HG03469 (cell line): ENCODE data around the gene CDK1.

Source experiments
- ATAC-seq: cut with Tn5 transposase; IDR thresholded peaks from one replicate; pipeline ENCODE4 v1.9.1; 2021; ENCODE audit warnings: mild to moderate bottlenecking, moderate library complexity, moderate number of reproducible peaks; ENCODE audit not compliant: unreplicated experiment

CDK1 gene

GRCh38 chr10:60778214-60778970 is at the start of gene CDK1:
Gene CDK1, plus strand, starts transcription at chr10:60778478. Its CDS starts 1,688 bp downstream, at chr10:60780166.
- ATAC-seq = peak; percentile 97

GRCh38 chr10:60729106-60729505 is 49.2 kb upstream of the CDK1 start:
- no peak for ATAC-seq

- ATAC-seq = peak; percentile 86
Measured at GRCh38 chr10:60731134-60731885, 47.0 kb upstream of the CDK1 start.

GRCh38 chr10:60732198-60732806 is 46.0 kb upstream of the CDK1 start:
- no peak for ATAC-seq

- peak; percentile 31 for ATAC-seq
Measured at GRCh38 chr10:60732807-60733516, 45.3 kb upstream of the CDK1 start.

GRCh38 chr10:60733517-60733822 is 44.8 kb upstream of the CDK1 start:
- ATAC-seq = no peak

- no peak for ATAC-seq
Measured at GRCh38 chr10:60733826-60734225, 44.5 kb upstream of the CDK1 start.

- ATAC-seq = no peak
Measured at GRCh38 chr10:60734226-60734625, 44.1 kb upstream of the CDK1 start.

GRCh38 chr10:60735244-60735643 is 43.0 kb upstream of the CDK1 start:
- ATAC-seq = no peak

- ATAC-seq = no peak
Measured at GRCh38 chr10:60737242-60737641, 41.0 kb upstream of the CDK1 start.

GRCh38 chr10:60739558-60739957 is 38.7 kb upstream of the CDK1 start:
- no peak for ATAC-seq

- no peak for ATAC-seq
Measured at GRCh38 chr10:60742512-60742911, 35.8 kb upstream of the CDK1 start.

- ATAC-seq = no peak
Measured at GRCh38 chr10:60747817-60748469, 30.3 kb upstream of the CDK1 start.

GRCh38 chr10:60753152-60753551 is 25.1 kb upstream of the CDK1 start:
- ATAC-seq = no peak

- ATAC-seq = no peak
Measured at GRCh38 chr10:60753817-60754216, 24.5 kb upstream of the CDK1 start.

- no peak for ATAC-seq
Measured at GRCh38 chr10:60757420-60757895, 20.8 kb upstream of the CDK1 start.

- no peak for ATAC-seq
Measured at GRCh38 chr10:60759181-60759580, 19.1 kb upstream of the CDK1 start.

- no peak for ATAC-seq
Measured at GRCh38 chr10:60760711-60761210, 17.5 kb upstream of the CDK1 start.

- ATAC-seq = no peak
Measured at GRCh38 chr10:60762554-60762953, 15.7 kb upstream of the CDK1 start.

GRCh38 chr10:60767424-60767823 is 10.9 kb upstream of the CDK1 start:
- no peak for ATAC-seq

- ATAC-seq = no peak
Measured at GRCh38 chr10:60769406-60769805, 8.9 kb upstream of the CDK1 start.
